Medulla oblongata (tissue), 1 donor: Measurements from ENCODE around the gene DHPS.
"Not testable (repeated sequence)": the region's sequence is repeated elsewhere in the genome, so short reads cannot be mapped to it uniquely, and the experiment has no call there.

Experiments
- DNase-seq: peaks from one replicate; pipeline ENCODE4 v3.0.0-alpha.2; 2015; ENCODE audit errors: extremely low spot score

DHPS gene

GRCh38 chr19:12705654-12706331, 24.1 kb upstream of the DHPS start:
- no peak for DNase-seq

GRCh38 chr19:12705169-12705568, 23.5 kb upstream of the DHPS start:
- no peak for DNase-seq

- no peak for DNase-seq
These were observed 21.4 kb upstream of the DHPS start for GRCh38 chr19:12703046-12703445.

- DNase-seq: no peak
These were observed 20.1 kb upstream of the DHPS start for GRCh38 chr19:12701596-12702282.

- DNase-seq: no peak
These were observed 16.5 kb upstream of the DHPS start for GRCh38 chr19:12698138-12698537.

GRCh38 chr19:12697425-12697824, 15.7 kb upstream of the DHPS start:
- DNase-seq: not testable (repeated sequence)

GRCh38 chr19:12696366-12697335, 15.0 kb upstream of the DHPS start, which contains the start of gene FBXW9:
Gene FBXW9, minus strand, starts transcription at chr19:12696631. Its CDS starts 50 bp downstream, at chr19:12696581.
- DNase-seq: peak; percentile 96

GRCh38 chr19:12695997-12696365, 14.3 kb upstream of the DHPS start:
- DNase-seq: no peak

- no peak for DNase-seq
These were observed 13.8 kb upstream of the DHPS start for GRCh38 chr19:12695514-12695913.

- no peak for DNase-seq
These were observed 13.4 kb upstream of the DHPS start for GRCh38 chr19:12695096-12695495.

GRCh38 chr19:12694641-12695040, 13.0 kb upstream of the DHPS start:
- DNase-seq: no peak

GRCh38 chr19:12692960-12693359, 11.3 kb upstream of the DHPS start:
- DNase-seq: no peak

- DNase-seq: no peak
These were observed 8.0 kb upstream of the DHPS start for GRCh38 chr19:12689581-12690216.

GRCh38 chr19:12689012-12689411, 7.3 kb upstream of the DHPS start:
- no peak for DNase-seq

- DNase-seq: no peak
These were observed 6.0 kb upstream of the DHPS start, which contains the start of gene GNG14 for GRCh38 chr19:12687496-12688196. Gene GNG14, plus strand, starts transcription at chr19:12687998. Its CDS starts 51 bp downstream, at chr19:12688049.

GRCh38 chr19:12685831-12686230, 4.2 kb upstream of the DHPS start:
- no peak for DNase-seq

GRCh38 chr19:12680034-12680433, 1.6 kb downstream of the DHPS start:
- DNase-seq: no peak

- DNase-seq: not testable (repeated sequence)
These were observed 3.6 kb downstream of the DHPS start for GRCh38 chr19:12678039-12678438.

GRCh38 chr19:12676928-12677327, 4.8 kb downstream of the DHPS start:
- no peak for DNase-seq

GRCh38 chr19:12676384-12676792, 5.3 kb downstream of the DHPS start:
- peak; percentile 68 for DNase-seq

- no peak for DNase-seq
These were observed 5.7 kb downstream of the DHPS start for GRCh38 chr19:12675940-12676339.
